Stimulated activated CD4-positive, alpha-beta T cell treated with anti-CD3 and anti-CD28 coated beads, Interleukin-2, amount 100 ng/mL, for 4 hours (primary cell): Measurements from ENCODE around the gene MAJIN.
"Not testable (repeated sequence)": the region's sequence is repeated elsewhere in the genome, so short reads cannot be mapped to it uniquely, and the experiment has no call there.

Experiments
- DNase-seq: peaks from one replicate; pipeline ENCODE4 v3.0.0-alpha.2; 2020; ENCODE audit warnings: low read depth

Gene MAJIN

DNA sequence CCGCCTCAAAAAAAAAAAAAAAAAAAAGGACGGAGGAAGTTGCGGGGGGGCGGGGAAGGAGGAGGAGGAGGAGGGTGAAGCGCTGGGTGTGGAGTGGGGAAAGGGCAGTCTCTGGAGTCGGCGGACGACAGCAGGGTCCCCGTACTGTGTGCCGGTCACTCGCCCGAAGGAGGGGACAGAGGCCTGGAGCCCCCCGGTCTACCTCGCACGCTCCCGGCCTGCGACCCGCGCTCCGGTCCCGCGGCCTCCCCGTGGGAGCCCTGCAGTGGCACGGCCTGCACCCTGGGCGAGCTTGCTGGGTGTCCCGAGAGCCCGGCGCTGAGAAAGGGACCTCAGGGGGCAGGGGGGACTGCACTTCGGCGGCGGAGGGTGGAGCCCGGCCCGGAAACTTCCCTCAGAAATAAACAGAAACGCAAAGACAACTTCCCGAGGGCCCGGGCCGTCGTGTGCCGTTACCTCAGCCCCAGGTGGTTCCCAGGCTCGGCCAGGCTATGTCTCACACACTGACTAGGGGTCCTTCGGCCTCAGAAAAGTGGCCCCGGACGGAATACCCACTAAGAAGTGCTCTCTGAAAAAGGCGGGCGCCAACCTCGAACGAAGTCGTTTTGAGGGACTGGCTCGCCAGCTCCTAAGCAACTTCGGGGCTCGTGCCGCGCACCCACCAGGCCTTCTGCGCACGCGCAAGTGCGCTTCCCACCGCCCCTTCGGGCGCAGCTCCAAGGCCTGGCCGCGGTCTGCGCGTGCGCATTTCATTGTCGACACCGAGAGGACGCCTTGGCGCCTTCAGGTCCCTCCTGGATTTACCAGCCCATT lies at the start of gene MAJIN:
Gene MAJIN (minus strand): TSS at position 688 of the 813 bp plus-strand sequence. CDS start 12,703 bp downstream, outside the sequence.
- DNase-seq = peak; percentile 91

GRCh38 chr11:65021509-65021908 lies 49.6 kb upstream of the MAJIN start:
- no peak for DNase-seq

DNA sequence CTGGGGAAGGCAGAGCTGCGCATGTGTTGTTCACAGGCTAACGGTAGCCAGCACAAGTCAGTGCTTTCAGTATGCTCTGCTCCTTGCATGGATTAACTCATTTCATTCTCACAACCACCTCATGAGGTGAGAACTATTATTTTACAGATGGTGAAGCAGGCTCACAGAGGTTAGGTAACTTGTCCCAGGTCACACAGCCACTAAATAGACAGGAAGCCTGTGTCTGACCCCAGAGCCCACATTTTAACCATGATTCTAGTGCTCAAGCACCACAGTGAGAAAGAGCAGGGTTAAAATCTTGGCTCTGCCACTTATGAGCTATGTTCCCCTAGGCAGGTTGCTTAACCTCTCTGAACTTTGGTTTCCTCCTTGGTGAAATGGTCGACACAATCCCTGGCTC lies 49.1 kb upstream of the MAJIN start:
- DNase-seq = no peak

GRCh38 chr11:65019824-65020223 lies 47.9 kb upstream of the MAJIN start:
- no peak for DNase-seq

- no peak for DNase-seq
Observed at GRCh38 chr11:65017937-65018336, 46.0 kb upstream of the MAJIN start.

- DNase-seq = no peak
Observed at GRCh38 chr11:65016705-65017104, 44.8 kb upstream of the MAJIN start.

DNA sequence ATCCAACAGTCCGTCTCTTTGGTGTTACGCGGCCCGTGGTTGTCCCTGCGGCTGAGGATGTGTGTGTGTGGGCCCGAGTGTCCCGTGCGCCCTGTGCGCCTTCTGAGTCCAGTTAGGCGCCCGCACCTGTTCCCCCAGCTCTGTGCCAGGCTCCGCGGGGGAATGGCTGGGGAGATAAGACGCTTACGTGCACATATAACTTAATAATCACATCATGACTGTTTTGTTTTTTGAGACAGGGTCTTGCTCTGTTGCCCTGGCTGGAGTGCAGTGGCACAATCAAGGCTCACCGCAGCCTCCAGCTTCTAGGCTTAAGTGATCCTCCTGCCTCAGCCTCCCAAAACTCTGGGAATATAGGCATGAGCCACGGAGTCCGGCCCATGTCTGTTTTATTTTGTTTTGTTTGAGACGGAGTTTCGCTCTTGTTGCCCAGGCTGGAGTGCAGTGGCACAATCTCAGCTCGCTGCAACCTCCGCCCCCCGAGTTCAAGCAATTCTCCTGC lies 42.9 kb upstream of the MAJIN start:
- DNase-seq = no peak

DNA sequence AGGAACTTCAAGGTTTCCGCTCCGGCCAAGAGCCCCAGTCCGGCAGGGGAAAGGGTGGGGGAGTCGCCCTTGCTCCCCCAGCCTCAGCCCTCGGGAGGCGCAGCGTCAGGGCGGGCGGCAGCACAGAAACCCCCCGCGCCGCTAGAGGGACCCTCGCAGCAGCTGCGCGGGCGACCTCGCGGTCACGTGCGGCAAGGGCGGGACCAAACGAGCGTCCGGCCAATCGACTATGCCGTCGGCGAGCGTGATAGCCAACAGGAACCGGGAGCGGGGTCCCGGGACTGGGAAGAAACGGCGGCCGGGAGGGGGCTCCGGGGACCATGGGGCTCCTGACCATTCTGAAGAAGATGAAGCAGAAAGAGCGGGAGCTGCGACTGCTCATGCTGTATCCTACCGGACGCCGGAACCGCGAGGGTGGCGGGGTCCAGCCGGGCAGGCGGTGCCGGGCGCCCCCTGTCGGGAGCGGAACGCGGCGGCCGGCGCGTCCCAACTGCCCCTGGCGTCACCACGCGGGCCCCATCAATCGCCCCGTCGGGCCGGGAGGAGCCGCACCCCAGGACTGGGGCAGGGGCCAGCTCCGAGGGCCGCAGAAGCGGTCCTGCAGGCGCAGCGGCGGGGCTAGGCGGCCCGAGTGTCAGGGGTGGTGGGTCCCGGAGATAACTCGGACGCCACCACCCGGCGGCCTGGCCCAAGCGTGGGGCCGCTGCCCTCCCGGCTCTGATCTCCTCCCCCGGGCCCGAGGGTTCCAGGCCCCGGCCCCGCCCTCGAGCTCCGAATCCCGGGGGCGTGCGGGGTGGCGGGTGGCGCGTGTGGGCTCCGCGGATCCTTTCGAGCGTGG lies 42.2 kb upstream of the MAJIN start, which contains the start of gene ARL2:
Gene ARL2 (plus strand): TSS at position 273 of the 838 bp plus-strand sequence. CDS start 48 bp downstream, at position 321.
- peak; percentile 79 for DNase-seq

DNA sequence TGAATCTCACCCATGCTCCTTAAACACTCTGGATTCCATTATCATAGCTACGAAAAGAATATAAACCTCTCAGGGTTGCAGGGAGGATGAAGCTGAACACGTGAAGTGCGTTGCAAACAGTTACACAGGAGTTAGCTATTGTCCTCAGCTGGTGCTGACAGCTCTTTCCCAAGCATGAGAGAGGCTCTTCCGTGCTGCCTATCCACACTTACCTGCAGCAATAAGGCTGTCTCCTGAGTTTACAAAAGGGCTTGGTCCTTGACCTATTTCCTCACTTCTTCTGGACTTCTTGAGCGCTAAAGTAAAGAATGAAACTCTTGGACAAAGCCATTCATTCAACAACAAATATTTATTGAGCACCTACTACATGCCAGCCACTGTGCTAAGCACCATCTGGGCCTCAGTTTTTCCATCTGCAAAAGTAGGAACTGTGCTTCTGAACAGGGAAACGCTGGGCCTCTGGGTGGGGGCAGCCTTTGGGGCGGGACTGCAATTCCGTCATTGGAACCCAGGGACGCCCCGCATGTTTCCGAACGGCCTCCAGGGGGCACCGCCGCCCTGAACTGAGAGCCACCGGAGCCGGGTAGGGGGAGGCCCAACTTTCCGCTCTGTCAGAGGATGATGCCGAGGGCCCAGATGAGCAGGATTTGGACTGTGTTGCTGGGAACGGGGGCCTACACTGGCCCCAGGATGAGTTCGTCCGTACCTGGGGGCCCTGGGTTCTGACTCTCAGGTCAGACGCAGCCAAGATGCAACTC lies 41.4 kb upstream of the MAJIN start:
- peak; percentile 88 for DNase-seq

DNA sequence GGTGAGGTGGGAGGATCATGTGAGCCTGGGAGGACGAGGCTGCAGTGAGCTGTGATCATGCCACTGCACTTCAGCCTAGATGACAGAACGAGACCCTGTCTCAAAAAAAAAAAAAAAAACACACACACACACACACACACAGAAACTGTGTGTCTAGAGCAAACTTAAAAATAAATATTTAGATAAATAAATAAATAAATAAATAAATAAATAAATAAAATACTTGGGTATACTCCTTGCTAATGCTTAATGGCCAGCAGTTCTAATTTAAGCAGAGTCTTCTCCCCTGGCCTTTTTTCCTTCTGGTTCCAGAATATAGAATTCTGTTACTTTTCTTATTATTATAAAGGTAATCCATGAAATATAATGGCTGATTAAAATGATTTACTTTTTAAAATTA lies 37.0 kb upstream of the MAJIN start:
- no peak for DNase-seq

DNA sequence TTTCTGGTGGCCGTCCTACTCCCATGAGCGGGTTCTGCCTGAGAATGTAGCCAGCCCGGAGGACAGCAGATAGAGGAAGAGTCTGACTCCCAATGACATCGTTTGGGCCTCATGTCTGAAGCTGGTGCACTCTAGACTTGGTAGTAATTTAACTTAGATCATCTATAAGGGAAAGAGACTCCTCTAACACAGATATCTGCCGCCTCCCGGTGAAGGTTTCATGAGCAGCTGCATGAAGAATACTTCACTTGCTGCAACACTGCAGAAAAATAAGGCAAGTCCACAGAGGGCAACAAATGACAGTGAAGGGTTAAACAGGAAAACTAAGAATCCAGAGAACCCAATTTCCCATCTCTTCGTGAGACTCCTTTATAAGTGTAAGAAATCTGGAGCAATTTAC lies 36.1 kb upstream of the MAJIN start:
- DNase-seq = no peak

DNA sequence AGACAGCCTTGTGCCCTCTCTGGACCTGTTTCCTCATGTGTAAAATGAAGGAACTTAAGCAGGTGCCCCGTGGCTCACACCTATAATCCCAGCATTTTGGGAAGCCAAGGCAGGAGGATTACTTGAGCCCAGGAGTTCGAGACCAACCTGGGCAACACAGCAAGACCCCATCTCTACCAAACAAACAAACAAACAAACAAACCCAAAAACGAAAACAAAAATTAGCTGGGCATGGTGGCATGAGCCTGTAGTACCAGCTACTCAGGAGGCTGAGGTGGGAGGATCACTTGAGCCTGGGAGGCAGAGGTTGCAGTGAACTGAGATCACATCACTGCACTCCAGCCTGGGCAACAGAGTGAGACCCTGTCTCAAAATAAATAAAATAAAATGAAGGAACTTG lies 32.1 kb upstream of the MAJIN start:
- not testable (repeated sequence) for DNase-seq

DNA sequence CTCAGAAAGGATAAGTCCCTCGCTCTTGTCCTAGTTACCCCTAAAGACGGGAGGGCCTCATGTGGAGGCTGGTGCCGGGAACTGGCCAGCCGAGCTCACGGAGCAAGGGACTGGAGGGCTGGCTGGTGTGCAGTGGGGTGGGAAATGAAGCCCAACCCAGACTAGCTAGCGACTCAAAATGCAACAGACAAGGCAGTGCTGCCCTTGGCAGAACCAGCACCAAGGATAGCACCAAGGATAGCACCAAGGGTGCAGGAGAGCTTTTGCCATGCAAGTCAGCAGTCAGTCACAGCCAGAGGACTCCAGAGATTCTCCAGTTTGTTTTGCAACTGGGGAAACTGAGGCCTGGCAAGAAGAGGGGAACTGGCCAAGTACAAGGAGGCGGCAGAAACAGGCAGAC lies 31.4 kb upstream of the MAJIN start:
- DNase-seq = no peak

DNA sequence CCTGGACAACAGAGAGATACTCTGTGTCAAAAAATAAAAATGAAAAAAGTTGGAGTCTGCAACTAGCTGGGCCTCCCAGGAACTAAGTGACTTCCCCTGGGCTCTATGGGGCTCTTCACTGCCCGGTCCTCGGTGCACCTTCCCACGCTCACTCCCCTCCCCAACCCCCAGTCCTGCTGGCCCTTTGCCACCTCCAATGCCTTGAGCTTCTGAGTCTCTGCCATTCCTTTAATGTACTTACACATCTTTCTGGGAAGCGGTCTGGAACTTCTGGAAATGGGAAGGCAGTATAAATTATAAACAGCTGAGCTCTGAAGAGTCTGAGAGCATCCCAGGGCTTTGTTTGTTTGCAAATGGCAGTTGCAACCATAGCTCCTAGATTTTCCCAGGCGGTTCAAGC lies 30.8 kb upstream of the MAJIN start:
- DNase-seq = no peak

DNA sequence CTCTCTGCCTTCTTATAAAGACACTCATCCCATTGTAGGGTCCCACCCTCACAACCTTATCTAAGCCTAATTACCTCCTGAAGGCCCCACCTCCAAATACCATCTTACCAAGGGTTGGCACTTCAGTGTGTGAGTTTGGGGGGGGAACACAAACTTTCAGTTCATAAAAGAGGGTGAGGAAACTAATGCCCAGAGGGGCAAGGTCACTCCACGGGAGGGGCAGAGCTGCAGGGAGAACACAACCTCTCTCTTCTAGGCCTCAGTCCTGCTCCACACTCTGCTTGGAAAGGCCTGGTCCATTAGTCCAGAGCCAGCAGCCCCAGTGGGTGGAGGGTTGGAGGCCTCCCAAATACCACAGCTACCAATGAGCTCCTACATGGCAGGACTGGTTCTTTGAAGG lies 27.6 kb upstream of the MAJIN start:
- DNase-seq = no peak

DNA sequence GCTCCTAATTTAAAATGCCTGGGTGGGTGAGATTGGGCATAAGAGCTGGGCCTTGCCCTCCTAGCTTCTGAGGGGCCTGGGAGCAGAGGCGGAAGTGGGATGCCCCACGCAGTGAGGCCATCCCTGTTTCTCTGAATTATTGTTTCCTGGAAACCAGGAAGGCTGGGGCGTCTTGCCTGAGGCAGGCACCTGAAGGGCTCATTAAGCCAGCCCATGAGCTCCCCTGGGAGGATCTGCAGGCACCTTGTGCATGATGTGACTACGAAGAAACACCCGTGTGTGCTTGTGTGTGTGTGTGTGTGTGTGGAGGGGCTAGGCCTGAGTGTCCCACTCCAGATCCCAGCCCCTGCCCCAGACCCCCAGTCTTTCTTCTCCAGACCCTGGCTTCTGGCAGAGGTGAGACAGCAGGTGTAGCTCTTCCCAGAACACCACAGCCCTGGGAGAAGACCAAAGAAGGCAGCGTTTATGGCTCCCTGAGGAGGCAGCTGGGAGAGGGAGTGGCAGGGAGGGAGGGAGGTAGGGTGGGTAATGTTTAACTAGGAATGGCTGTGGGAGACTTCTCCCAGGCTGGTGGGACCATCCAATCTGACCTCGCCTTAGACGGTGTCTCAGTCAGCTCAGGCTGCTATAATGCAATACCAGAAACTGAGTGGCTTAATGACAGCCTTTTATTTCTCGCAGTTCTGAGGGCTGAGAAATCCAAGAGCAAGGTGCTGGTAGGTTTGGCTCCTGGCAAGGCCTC lies 27.0 kb upstream of the MAJIN start:
- no peak for DNase-seq

DNA sequence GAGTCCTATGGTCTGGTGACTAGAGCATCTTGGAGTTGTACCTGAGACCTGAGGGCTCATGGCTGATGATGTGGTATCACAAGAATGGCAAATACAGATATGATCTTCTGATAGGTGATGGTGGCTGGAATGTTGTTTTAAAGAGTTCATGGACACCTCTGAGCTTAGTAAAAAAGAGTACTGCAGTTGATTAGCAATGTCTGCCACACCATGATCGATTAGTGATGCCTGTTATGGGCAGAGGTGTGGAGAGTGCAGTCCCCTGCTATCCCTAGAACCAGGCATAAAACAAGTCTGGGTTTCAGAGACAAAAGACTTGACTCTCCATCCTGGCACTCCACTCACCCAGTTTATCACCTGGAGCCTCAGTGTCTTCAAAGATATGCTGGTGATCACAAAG lies 26.2 kb upstream of the MAJIN start:
- no peak for DNase-seq

DNA sequence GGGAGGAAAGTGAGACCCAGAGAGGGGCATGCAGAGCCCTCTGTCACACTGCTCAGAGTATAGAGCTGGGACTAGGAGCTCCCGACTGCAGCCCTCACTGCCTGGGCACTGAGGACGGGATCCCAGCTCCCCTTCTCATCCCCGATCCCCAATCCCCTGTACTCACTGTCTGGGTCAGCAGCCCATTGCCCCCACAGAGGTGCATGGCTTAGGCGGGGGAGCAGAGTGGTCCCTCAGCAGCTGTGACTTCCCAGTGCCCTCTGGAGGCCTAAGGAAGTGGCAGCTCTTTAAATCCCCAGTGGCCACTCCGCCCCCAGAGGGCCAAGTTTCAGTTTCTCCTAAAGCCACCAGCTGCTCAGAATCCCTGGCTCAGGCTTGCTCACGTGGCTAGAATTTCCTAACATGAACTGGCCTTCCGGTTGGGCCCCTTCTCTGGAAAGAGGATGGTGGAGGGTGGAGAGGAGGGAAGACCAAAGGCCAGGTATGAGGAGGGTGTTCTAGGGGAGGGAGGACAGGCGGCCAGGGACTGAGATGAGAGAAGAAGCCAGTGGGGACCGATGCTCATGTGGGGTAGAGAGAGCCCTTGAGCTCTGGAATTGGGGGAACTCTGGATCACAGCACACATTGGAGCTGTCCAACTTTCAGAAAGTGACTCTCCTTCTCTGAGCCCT lies 24.9 kb upstream of the MAJIN start, which contains the start of gene BATF2:
Gene BATF2 (minus strand): TSS at position 262 of the 671 bp plus-strand sequence. CDS start 57 bp downstream, at position 205.
- no peak for DNase-seq

GRCh38 chr11:64996327-64996709 lies 24.4 kb upstream of the MAJIN start:
- DNase-seq = no peak

GRCh38 chr11:64994318-64994717 lies 22.4 kb upstream of the MAJIN start:
- DNase-seq = no peak
